ENCODE results near the gene MOSPD2.

Gene MOSPD2

GRCh38 chrX:14872851-14873675 lies at the start of gene MOSPD2, which contains the start of gene FANCB:
TSS of gene MOSPD2 (plus strand) at chrX:14873421. CDS start at chrX:14873529, 108 bp downstream.
TSS of gene FANCB (minus strand) at chrX:14873069. CDS start at chrX:14865510, 7,559 bp downstream.
- peak; percentile 67; the same call in 1 of the 2 replicates for TF ChIP-seq Cebpa-rat (IDR thresholded peaks at IDR 0.05)
- no peaks in the 10 kb centered on the region; the same call in 1 of the 2 replicates for H4K20me1 ChIP-seq
- H3K9me3 ChIP-seq, result peaks cover 5% of the 10 kb centered on the region; the same call in 1 of the 2 replicates
- peaks cover 28% of the 10 kb centered on the region for H3K27me3 ChIP-seq
- H3K4me2 ChIP-seq, result peak within 1 kb of the TSS; percentile 77
- peaks cover 7% of the 10 kb centered on the region; the same call in 1 of the 2 replicates for H3K4me1 ChIP-seq
- H3K36me3 ChIP-seq, result no peaks in the 10 kb centered on the region
- H3K27ac ChIP-seq, result peak within 1 kb of the TSS; percentile 46
- H3K9ac ChIP-seq, result peak within 1 kb of the TSS; percentile 78
- peak within 1 kb of the TSS; percentile 74 for H3K4me3 ChIP-seq

DNA sequence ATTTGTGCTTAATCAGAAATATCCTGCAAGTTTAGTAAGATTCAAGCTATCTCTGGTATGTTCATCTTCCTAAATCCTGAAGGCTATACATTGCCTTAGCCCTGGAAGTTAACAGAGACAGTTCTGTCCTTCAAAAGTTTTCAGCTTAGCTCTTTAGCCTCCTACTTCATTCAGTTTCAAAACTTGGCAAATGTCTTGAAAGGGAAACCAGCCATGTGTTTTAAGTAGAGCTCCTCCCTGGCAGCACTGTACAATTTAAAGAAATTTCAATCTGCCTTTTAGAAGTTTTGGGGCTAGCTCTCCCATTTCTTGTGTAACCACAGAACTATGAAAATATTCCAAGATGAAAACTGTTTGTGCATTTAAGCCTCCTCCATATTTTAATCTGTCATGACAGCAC lies 47.4 kb upstream of the MOSPD2 start:
- Histone ChIP-seq H3K9ac (no peak overlapping the region), H3K4me3 (no peak overlapping the region), H3K27ac (no peak overlapping the region), H3K9me3 (peaks cover 16% of the 10 kb centered on the region), H3K4me1 (no peaks in the 10 kb centered on the region), H3K27me3 (peaks cover 74% of the 10 kb centered on the region), H3K36me3 (no peaks in the 10 kb centered on the region), H4K20me1 (no peaks in the 10 kb centered on the region; the same call in 1 of the 2 replicates), H3K4me2 (no peak overlapping the region)
- TF ChIP-seq Cebpa-rat (IDR thresholded peaks at IDR 0.05), result no peak

DNA sequence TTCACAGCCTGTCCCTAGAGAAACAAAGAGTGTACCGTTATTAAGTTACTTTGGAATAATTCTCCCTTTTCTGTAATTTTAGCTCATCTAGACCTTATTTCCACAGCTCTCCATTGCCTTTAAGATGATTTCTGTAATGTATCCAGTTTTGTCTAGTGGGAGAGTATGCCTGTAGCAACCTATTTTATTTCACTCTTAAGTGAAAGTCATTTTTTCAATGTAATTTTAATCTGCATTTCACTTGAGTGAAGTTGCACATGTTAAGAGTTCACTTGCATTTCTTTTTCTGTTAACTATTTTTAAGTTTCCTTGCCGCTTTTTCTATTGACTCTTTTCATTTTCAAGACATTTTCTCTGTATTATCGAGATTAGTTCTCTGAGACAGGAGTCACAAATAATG lies 46.9 kb upstream of the MOSPD2 start:
- no peak for TF ChIP-seq Cebpa-rat (IDR thresholded peaks at IDR 0.05)
- no peak overlapping the region for H3K4me2 ChIP-seq
- no peak overlapping the region for H3K9ac ChIP-seq
- no peaks in the 10 kb centered on the region; the same call in 1 of the 2 replicates for H4K20me1 ChIP-seq
- H3K4me1 ChIP-seq, result no peaks in the 10 kb centered on the region
- H3K36me3 ChIP-seq, result no peaks in the 10 kb centered on the region
- peaks cover 16% of the 10 kb centered on the region for H3K9me3 ChIP-seq
- H3K4me3 ChIP-seq, result no peak overlapping the region
- H3K27ac ChIP-seq, result no peak overlapping the region
- peaks cover 77% of the 10 kb centered on the region for H3K27me3 ChIP-seq

GRCh38 chrX:14829643-14830042 lies 43.6 kb upstream of the MOSPD2 start:
- H4K20me1 ChIP-seq, result no peaks in the 10 kb centered on the region; the same call in 1 of the 2 replicates
- H3K4me2 ChIP-seq, result no peak overlapping the region
- no peak overlapping the region for H3K27ac ChIP-seq
- no peak for TF ChIP-seq Cebpa-rat (IDR thresholded peaks at IDR 0.05)
- peaks cover 16% of the 10 kb centered on the region for H3K9me3 ChIP-seq
- H3K27me3 ChIP-seq, result peaks cover 87% of the 10 kb centered on the region
- no peak overlapping the region for H3K9ac ChIP-seq
- H3K4me1 ChIP-seq, result no peaks in the 10 kb centered on the region
- no peak overlapping the region for H3K4me3 ChIP-seq
- no peaks in the 10 kb centered on the region for H3K36me3 ChIP-seq

GRCh38 chrX:14832151-14832550 lies 41.1 kb upstream of the MOSPD2 start:
- no peak overlapping the region for H3K4me2 ChIP-seq
- TF ChIP-seq Cebpa-rat (IDR thresholded peaks at IDR 0.05), result no peak
- peaks cover 87% of the 10 kb centered on the region for H3K27me3 ChIP-seq
- H3K4me3 ChIP-seq, result no peak overlapping the region
- H3K4me1 ChIP-seq, result no peaks in the 10 kb centered on the region
- H3K9me3 ChIP-seq, result peaks cover 16% of the 10 kb centered on the region
- H3K9ac ChIP-seq, result no peak overlapping the region
- H3K36me3 ChIP-seq, result peaks cover 11% of the 10 kb centered on the region; the same call in 1 of the 2 replicates
- H3K27ac ChIP-seq, result no peak overlapping the region
- peaks cover 4% of the 10 kb centered on the region; the same call in 1 of the 2 replicates for H4K20me1 ChIP-seq

- H3K9me3 ChIP-seq, result peaks cover 16% of the 10 kb centered on the region
- no peak overlapping the region for H3K4me2 ChIP-seq
- peaks cover 11% of the 10 kb centered on the region; the same call in 1 of the 2 replicates for H3K36me3 ChIP-seq
- TF ChIP-seq Cebpa-rat (IDR thresholded peaks at IDR 0.05), result no peak
- H3K27me3 ChIP-seq, result peaks cover 88% of the 10 kb centered on the region
- peaks cover 4% of the 10 kb centered on the region; the same call in 1 of the 2 replicates for H4K20me1 ChIP-seq
- no peak overlapping the region for H3K27ac ChIP-seq
- no peaks in the 10 kb centered on the region for H3K4me1 ChIP-seq
- no peak overlapping the region for H3K4me3 ChIP-seq
- no peak overlapping the region for H3K9ac ChIP-seq
Measured at GRCh38 chrX:14832586-14832985, 40.6 kb upstream of the MOSPD2 start.

- Histone ChIP-seq H3K4me2 (no peak overlapping the region), H3K9ac (no peak overlapping the region), H3K4me3 (no peak overlapping the region), H3K27ac (no peak overlapping the region), H4K20me1 (peaks cover 15% of the 10 kb centered on the region; the same call in 1 of the 2 replicates), H3K36me3 (peaks cover 11% of the 10 kb centered on the region; the same call in 1 of the 2 replicates), H3K9me3 (no peaks in the 10 kb centered on the region), H3K4me1 (no peaks in the 10 kb centered on the region), H3K27me3 (peaks cover 89% of the 10 kb centered on the region)
- TF ChIP-seq Cebpa-rat (IDR thresholded peaks at IDR 0.05), result no peak
Measured at GRCh38 chrX:14837155-14837554, 36.1 kb upstream of the MOSPD2 start.

DNA sequence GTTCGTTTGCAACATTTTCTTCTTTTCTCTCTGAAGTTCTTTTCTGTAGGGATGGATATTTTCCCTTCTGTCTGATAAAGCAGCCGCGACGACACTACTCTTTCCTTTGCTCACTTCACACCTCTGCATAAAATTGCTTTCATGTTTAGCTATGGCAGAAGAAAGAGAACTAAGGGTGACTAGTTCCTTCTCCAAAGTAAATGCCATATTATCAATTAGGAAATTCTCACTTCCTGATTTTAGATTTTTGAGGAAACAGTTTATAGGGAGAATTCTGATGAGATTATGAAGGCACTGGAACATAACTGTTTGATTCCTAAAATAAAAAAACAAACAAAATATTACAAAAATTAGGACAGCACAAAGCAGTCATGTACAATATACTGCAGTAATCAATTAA lies 29.6 kb upstream of the MOSPD2 start:
- no peaks in the 10 kb centered on the region for H3K4me1 ChIP-seq
- TF ChIP-seq Cebpa-rat (IDR thresholded peaks at IDR 0.05), result no peak
- H3K27me3 ChIP-seq, result peaks cover 88% of the 10 kb centered on the region
- no peak overlapping the region for H3K27ac ChIP-seq
- no peak overlapping the region for H3K4me2 ChIP-seq
- H3K9me3 ChIP-seq, result no peaks in the 10 kb centered on the region
- H4K20me1 ChIP-seq, result peaks cover 10% of the 10 kb centered on the region; the same call in 1 of the 2 replicates
- H3K4me3 ChIP-seq, result no peak overlapping the region
- no peak overlapping the region for H3K9ac ChIP-seq
- no peaks in the 10 kb centered on the region for H3K36me3 ChIP-seq

GRCh38 chrX:14851526-14851925 lies 21.7 kb upstream of the MOSPD2 start:
- no peak for TF ChIP-seq Cebpa-rat (IDR thresholded peaks at IDR 0.05)
- Histone ChIP-seq H4K20me1 (no peaks in the 10 kb centered on the region), H3K27ac (no peak overlapping the region), H3K4me1 (0 out of 2 replicates have a peak, but pooled peaks cover 4% of the 10 kb centered on the region), H3K9me3 (no peaks in the 10 kb centered on the region), H3K9ac (no peak overlapping the region), H3K4me2 (peak overlapping the region; percentile 11; the same call in 1 of the 2 replicates), H3K27me3 (peaks cover 79% of the 10 kb centered on the region), H3K4me3 (no peak overlapping the region), H3K36me3 (peaks cover 6% of the 10 kb centered on the region; the same call in 1 of the 2 replicates)

DNA sequence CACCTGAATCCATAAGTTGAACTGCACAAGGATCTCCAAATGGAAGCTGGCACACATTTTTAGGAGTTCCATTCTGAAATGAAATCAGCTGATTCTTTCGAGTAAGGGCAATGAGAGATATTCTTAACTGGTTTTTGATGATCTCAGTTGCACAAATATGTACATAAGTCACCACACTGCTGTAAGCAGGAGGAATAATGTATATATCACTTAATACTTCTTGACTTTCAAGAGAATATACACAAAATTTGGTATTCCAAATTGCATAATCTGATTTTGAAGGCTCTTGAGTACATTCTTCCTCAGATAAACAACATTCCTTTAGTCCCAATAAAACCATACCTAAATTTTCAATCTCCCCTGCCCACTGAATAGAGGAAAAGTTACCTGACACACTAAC lies 8.6 kb upstream of the MOSPD2 start:
- no peak overlapping the region for H3K4me3 ChIP-seq
- H4K20me1 ChIP-seq, result no peaks in the 10 kb centered on the region
- H3K36me3 ChIP-seq, result peaks cover 6% of the 10 kb centered on the region; the same call in 1 of the 2 replicates
- peaks cover 22% of the 10 kb centered on the region for H3K9me3 ChIP-seq
- no peak overlapping the region for H3K4me2 ChIP-seq
- H3K27ac ChIP-seq, result no peak overlapping the region
- no peaks in the 10 kb centered on the region for H3K4me1 ChIP-seq
- TF ChIP-seq Cebpa-rat (IDR thresholded peaks at IDR 0.05), result no peak
- H3K27me3 ChIP-seq, result peaks cover 51% of the 10 kb centered on the region
- H3K9ac ChIP-seq, result no peak overlapping the region

Data from BLaER1 (cell line).